Loucy (cell line): ENCODE results near the gene RNF126.

ENCODE experiments used
- CTCF ChIP-seq: fragments of 200-600 bp; sonication (generic); conservative IDR thresholded peaks from 2 replicates; pipeline ENCODE4 v1.5.1; 2014; ENCODE audit warnings: mild to moderate bottlenecking, antibody characterized with exemption, low read length
- EZH2phosphoT487 ChIP-seq: fragments of 200-600 bp; IDR thresholded peaks from 2 replicates; pipeline ENCODE4 v1.6.1; 2018; ENCODE audit warnings: antibody characterized with exemption, mild to moderate bottlenecking, moderate library complexity, borderline replicate concordance

- TF ChIP-seq CTCF (no peak), EZH2phosphoT487 (no peak)
Measured at GRCh38 chr19:620166-620862, 42.7 kb downstream of the RNF126 start.
